OCI-LY3 (cell line): ENCODE measurements around the gene FDX2.

Experiments
- H2AFZ ChIP-seq: fragments of 200-600, 300-600 bp; shearing (Covaris generic); 2 replicates; pipeline ENCODE4 v1.6.0; 2014; ENCODE audit warnings: antibody characterized with exemption, low read depth, low read length
- H3K27ac ChIP-seq: fragments of 200-600, 300-600 bp; sonication (generic); 2 replicates; pipeline ENCODE4 v1.5.1; 2014; ENCODE audit warnings: mild to moderate bottlenecking, low read length, moderate library complexity, mixed read lengths
- H3K27me3 ChIP-seq: fragments of 200-600, 300-600 bp; sonication (generic); 2 replicates; pipeline ENCODE4 v1.6.1; 2014; ENCODE audit warnings: low read depth, low read length, mixed read lengths
- H3K36me3 ChIP-seq: fragments of 200-600, 300-600 bp; sonication (generic); replicated peaks from 2 replicates; pipeline ENCODE3; 2014; ENCODE audit warnings: low read depth, low read length, mixed read lengths
- H3K4me1 ChIP-seq: fragments of 300-600, 200-600 bp; sonication (generic); 2 replicates; pipeline ENCODE4 v1.6.1; 2014; ENCODE audit warnings: low read length, mixed read lengths
- H3K4me2 ChIP-seq: fragments of 200-600, 300-600 bp; sonication (generic); 2 replicates; pipeline ENCODE4 v1.6.1; 2014; ENCODE audit warnings: low read length, mixed read lengths
- H3K4me3 ChIP-seq: fragments of 300-600, 200-600 bp; sonication (generic); 2 replicates; pipeline ENCODE4 v1.5.1; 2014; ENCODE audit warnings: antibody characterized with exemption, mild to moderate bottlenecking, low read length, moderate library complexity
- H3K79me2 ChIP-seq: fragments of 300-600, 200-600 bp; shearing (Covaris generic); 2 replicates; pipeline ENCODE4 v1.6.1; 2014; ENCODE audit warnings: mild to moderate bottlenecking, low read length, mixed read lengths
- H3K9ac ChIP-seq: fragments of 300-600, 200-600 bp; shearing (Covaris generic); 2 replicates; pipeline ENCODE4 v1.6.0; 2014; ENCODE audit warnings: mild to moderate bottlenecking, low read length, moderate library complexity
- H3K9me3 ChIP-seq: fragments of 200-600, 300-600 bp; shearing (Covaris generic); 2 replicates; pipeline ENCODE4 v1.6.1; 2014; ENCODE audit warnings: low read length, mixed read lengths; ENCODE audit not compliant: insufficient read depth
- H4K20me1 ChIP-seq: fragments of 200-600, 300-600 bp; sonication (generic); 2 replicates; pipeline ENCODE4 v1.6.1; 2016; ENCODE audit warnings: low read length, mixed read lengths; ENCODE audit not compliant: insufficient read depth
- EZH2phosphoT487 ChIP-seq: fragments of 200-600 bp; shearing (Covaris generic); IDR thresholded peaks from 2 replicates; pipeline ENCODE4 v1.6.1; 2018; ENCODE audit warnings: antibody characterized with exemption, mixed run types, low read depth
- TF ChIP-seq, protein P1 (sequence below): fragments of 200-600, 300-600 bp; sonication (generic); IDR thresholded peaks from 2 replicates; pipeline ENCODE4 v1.5.1; 2014; ENCODE audit warnings: antibody characterized with exemption, low read length, low read depth

Gene FDX2

DNA sequence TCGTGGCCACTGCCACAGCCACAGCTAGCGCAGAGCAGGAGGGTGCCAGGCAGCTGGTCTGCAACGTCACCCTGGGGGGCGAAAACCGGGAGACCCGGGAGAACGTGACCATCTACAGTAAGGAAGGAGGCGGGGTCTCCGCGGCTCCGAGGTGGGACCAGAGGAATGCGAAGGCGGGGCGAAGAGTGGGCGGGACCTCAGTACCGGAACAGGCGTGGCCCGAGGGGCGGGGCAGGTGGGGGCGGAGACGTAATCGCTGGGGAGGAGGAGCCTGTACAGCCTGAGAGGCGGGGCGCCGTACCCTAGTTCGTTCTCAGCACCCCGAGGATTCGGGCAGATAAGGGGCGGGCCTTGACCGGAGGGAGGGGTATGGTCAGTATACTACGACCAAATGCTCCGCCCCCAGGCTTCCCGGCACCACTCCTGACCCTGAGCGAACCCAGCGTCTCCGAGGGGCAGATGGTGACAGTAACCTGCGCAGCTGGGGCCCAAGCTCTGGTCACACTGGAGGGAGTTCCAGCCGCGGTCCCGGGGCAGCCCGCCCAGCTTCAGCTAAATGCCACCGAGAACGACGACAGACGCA is 23.5 kb downstream of the FDX2 start:
- Histone ChIP-seq H2AFZ (no peak overlapping the region), H3K9me3 (no peaks in the 10 kb centered on the region), H3K4me2 (no peak overlapping the region), H4K20me1 (no peaks in the 10 kb centered on the region), H3K79me2 (no peaks in the 10 kb centered on the region), H3K27me3 (no peaks in the 10 kb centered on the region), H3K36me3 (peaks cover 15% of the 10 kb centered on the region), H3K27ac (no peak overlapping the region), H3K4me1 (peaks cover 5% of the 10 kb centered on the region), H3K4me3 (no peak overlapping the region), H3K9ac (no peak overlapping the region)
- TF ChIP-seq EZH2phosphoT487 = no peak
- TF ChIP-seq, protein P1, sequence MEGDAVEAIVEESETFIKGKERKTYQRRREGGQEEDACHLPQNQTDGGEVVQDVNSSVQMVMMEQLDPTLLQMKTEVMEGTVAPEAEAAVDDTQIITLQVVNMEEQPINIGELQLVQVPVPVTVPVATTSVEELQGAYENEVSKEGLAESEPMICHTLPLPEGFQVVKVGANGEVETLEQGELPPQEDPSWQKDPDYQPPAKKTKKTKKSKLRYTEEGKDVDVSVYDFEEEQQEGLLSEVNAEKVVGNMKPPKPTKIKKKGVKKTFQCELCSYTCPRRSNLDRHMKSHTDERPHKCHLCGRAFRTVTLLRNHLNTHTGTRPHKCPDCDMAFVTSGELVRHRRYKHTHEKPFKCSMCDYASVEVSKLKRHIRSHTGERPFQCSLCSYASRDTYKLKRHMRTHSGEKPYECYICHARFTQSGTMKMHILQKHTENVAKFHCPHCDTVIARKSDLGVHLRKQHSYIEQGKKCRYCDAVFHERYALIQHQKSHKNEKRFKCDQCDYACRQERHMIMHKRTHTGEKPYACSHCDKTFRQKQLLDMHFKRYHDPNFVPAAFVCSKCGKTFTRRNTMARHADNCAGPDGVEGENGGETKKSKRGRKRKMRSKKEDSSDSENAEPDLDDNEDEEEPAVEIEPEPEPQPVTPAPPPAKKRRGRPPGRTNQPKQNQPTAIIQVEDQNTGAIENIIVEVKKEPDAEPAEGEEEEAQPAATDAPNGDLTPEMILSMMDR = no peak

DNA sequence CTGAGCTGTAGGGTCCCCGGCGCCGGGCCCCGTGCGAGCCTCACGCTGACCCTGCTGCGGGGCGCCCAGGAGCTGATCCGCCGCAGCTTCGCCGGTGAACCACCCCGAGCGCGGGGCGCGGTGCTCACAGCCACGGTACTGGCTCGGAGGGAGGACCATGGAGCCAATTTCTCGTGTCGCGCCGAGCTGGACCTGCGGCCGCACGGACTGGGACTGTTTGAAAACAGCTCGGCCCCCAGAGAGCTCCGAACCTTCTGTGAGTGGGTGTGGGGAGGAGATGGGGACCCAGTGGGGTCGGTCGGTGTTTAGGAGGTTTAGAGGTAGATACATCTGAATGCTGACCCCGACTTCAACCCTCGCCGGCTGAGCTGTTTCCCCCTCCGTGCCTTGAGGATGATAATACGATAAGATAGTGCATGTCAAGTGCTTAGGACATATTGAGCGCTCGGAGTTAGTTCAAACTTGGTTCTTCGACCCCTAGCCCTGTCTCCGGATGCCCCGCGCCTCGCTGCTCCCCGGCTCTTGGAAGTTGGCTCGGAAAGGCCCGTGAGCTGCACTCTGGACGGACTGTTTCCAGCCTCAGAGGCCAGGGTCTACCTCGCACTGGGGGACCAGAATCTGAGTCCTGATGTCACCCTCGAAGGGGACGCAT is 24.1 kb downstream of the FDX2 start:
- Histone ChIP-seq H3K4me2 (peak overlapping the region; percentile 75), H3K4me1 (peaks cover 5% of the 10 kb centered on the region), H2AFZ (no peak overlapping the region), H3K4me3 (peak overlapping the region; percentile 77), H3K9ac (no peak overlapping the region), H3K9me3 (no peaks in the 10 kb centered on the region), H3K79me2 (no peaks in the 10 kb centered on the region), H3K27ac (no peak overlapping the region), H3K27me3 (no peaks in the 10 kb centered on the region), H3K36me3 (peaks cover 20% of the 10 kb centered on the region), H4K20me1 (peaks cover 5% of the 10 kb centered on the region)
- TF ChIP-seq EZH2phosphoT487 = no peak
- TF ChIP-seq, protein P1 = no peak

DNA sequence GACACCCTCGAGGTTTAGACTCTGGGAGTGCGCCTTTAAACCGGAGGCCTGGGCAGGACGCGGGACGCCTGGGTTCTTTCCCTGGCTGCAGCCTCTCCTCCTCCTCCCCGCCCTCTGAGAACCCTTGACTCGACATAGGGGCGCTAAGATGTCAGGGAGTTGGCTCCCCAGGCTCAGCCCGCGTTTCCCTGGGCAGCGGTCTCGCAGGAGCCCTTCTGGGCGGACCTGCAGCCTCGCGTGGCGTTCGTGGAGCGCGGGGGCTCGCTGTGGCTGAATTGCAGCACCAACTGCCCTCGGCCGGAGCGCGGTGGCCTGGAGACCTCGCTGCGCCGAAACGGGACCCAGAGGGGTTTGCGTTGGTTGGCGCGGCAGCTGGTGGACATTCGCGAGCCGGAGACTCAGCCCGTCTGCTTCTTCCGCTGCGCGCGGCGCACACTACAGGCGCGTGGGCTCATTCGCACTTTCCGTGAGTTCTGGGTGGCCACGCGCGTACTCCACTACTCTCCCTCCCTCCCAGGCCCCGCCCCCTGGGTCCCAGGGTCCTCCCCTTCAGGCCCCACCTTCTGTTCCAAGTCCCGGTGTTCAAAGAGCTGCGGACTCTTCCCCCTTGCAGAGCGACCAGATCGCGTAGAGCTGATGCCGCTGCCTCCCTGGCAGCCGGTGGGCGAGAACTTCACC is 24.8 kb downstream of the FDX2 start:
- Histone ChIP-seq H3K9ac (no peak overlapping the region; the same call in 1 of the 2 replicates), H2AFZ (no peak overlapping the region), H3K4me1 (peaks cover 5% of the 10 kb centered on the region), H3K4me3 (peak overlapping the region; percentile 77), H3K79me2 (no peaks in the 10 kb centered on the region), H3K36me3 (peaks cover 25% of the 10 kb centered on the region), H3K4me2 (peak overlapping the region; percentile 75), H3K27ac (no peak overlapping the region), H4K20me1 (peaks cover 12% of the 10 kb centered on the region), H3K27me3 (no peaks in the 10 kb centered on the region), H3K9me3 (no peaks in the 10 kb centered on the region)
- TF ChIP-seq, protein P1 = no peak
- no peak for TF ChIP-seq EZH2phosphoT487

DNA sequence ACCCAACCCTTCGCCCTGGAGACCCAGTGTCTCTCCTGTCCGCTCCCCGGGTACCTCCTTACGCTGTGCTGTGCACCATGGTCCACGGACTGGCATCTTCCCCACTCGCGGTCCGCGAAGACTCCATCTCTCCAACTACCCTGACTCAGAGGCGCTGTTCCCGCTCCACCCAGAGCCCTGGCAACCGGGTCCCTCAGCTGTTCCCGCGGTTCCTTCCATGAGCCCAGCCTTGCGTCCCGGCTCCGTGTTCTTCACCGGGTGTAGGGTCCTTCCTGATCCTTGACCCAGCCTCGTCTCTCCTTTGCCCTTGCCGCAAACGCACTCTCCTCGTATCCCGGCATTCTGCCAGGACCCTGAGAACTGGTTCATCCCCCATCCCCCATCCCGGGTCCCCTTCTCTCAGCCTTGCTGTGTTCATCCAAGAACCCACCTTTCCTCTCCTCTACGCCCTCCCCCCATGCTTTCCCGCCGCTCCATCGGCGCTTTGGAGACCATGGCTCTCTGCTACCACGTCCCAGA is 25.4 kb downstream of the FDX2 start:
- no peaks in the 10 kb centered on the region for H3K27me3 ChIP-seq
- H3K9ac ChIP-seq = peak overlapping the region; percentile 55; the same call in 1 of the 2 replicates
- H4K20me1 ChIP-seq = peaks cover 18% of the 10 kb centered on the region
- peak overlapping the region; percentile 77 for H3K4me3 ChIP-seq
- peaks cover 31% of the 10 kb centered on the region for H3K36me3 ChIP-seq
- H3K27ac ChIP-seq = no peak overlapping the region
- peak overlapping the region; percentile 75 for H3K4me2 ChIP-seq
- H3K79me2 ChIP-seq = no peaks in the 10 kb centered on the region
- H3K9me3 ChIP-seq = no peaks in the 10 kb centered on the region
- H2AFZ ChIP-seq = no peak overlapping the region
- TF ChIP-seq, protein P1 = no peak
- TF ChIP-seq EZH2phosphoT487 = no peak
- H3K4me1 ChIP-seq = peaks cover 5% of the 10 kb centered on the region
